Measurements from ENCODE around the gene CLCN7.

DNA sequence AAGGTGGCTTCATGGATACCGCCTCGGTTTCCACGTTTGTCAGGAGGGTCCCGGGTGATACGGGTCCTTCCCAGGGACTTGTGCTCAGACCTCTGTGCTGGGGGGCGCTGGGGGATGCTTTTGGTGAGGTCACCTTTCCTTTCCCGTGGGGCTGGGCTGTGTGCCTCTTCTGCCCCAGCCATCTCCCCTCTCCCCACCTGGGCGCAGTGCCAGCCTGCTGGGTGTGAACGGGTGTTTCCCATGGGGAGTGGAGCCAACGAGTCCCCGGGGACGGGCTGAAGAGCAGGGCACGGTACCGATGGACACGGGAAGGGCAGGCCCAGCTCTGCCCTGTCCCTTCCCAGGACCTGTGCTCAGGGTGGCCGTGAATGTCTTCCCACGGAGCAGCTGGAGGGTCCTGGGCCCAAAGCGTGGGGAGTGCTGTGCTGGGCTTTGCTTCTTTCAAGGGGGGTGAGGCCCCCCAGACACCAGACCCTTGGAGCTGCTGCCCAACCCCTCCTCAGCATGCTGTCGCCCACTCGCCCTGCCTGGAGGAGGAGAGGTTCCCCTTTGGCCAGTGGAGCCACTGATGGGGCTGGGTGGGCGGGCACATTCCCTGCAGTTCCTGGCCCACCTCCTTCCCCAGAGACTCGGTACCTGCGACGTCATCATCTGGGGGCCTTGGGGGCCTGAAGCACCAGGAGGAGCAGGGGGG is 33.8 kb upstream of the CLCN7 start:
- TF ChIP-seq FOXP1 (CRISPR knock-in tag; IDR thresholded peaks at IDR 0.05): no peak
- TF ChIP-seq POLR2A (conservative IDR thresholded peaks at IDR 0.05): no peak
- no peak for TF ChIP-seq NONO (IDR thresholded peaks at IDR 0.05; ENCODE audit: low read depth in 2 of 2, low read length in 1 of 2)
- TF ChIP-seq ZFP36 (IDR thresholded peaks at IDR 0.05; ENCODE audit: low read depth, low read length, partially characterized antibody): no peak
- TF ChIP-seq, protein P1, sequence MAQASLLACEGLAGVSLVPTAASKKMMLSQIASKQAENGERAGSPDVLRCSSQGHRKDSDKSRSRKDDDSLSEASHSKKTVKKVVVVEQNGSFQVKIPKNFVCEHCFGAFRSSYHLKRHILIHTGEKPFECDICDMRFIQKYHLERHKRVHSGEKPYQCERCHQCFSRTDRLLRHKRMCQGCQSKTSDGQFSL (CRISPR knock-in tag; IDR thresholded peaks at IDR 0.05): no peak
- TF ChIP-seq, protein P1 (tag; IDR thresholded peaks at IDR 0.05): no peak
- no peak for TF ChIP-seq RCOR1 (IDR thresholded peaks at IDR 0.05; ENCODE audit: borderline replicate concordance in 1 of 2, low read depth in 2 of 2, low read length in 2 of 2)
- TF ChIP-seq ZNF778 (CRISPR knock-in tag; IDR thresholded peaks at IDR 0.05): no peak
- no peak for TF ChIP-seq DNMT1 (IDR thresholded peaks at IDR 0.05)

Measured in K562 (cell line).